NB4 (cell line): Measurements from ENCODE around the gene RSAD1.

Experiments used
- POLR2A ChIP-seq: IDR thresholded peaks from 2 replicates; pipeline ENCODE4 v1.6.1; 2011; ENCODE audit warnings: mild to moderate bottlenecking; ENCODE audit not compliant: insufficient read length; ENCODE audit errors: extremely low read depth
- TF ChIP-seq, protein P1 (sequence below): IDR thresholded peaks from one replicate; pipeline ENCODE4 v1.5.1; 2012; ENCODE audit warnings: low read depth, low read length
- TF ChIP-seq, protein P2 (sequence below): IDR thresholded peaks from 2 replicates; pipeline ENCODE4 v1.6.1; 2011; ENCODE audit warnings: low read depth, low read length

DNA sequence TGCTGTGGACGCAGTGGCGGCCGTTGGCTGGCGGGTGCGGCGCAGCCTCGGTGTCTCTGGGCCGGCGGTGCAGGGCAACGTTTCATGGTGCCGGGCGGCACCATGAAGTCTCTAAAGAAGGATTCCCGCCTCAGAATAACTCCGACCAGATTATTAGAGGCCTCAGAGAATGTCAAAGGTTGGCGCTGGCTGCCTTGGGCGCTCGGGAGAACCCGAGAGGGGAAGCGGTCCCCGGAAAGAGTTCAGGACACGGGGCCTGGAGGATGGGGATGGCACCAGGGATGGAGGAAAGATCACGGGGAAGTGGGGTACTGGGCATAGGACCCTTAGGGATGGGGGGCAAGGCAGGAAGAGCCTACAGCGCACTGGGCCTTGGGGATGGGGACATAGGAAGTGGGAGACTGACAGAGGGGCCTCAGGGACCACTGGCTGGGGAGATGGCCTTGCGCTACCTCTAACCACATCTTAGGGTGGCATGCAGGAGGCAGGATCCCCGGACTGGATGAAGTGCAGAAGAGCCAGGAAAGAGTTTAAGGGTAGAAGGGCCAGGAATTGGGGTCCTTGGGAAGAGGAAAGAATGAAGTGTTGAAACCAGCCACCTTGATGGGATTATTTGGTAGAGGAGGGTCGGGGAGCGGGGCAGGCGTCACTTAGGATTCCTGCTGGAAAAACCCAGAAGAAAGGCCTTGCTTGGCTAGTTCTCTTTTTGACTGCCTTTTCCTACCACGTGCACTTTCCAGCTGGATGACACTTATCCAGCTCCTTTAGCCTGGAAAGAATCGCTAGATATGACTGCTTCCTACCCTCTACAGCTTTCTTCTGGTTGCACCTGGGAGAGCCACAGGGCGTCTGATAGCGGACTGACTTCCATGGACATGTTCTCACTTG is 30.2 kb downstream of the RSAD1 start:
- TF ChIP-seq POLR2A: no peak
- TF ChIP-seq, protein P1, sequence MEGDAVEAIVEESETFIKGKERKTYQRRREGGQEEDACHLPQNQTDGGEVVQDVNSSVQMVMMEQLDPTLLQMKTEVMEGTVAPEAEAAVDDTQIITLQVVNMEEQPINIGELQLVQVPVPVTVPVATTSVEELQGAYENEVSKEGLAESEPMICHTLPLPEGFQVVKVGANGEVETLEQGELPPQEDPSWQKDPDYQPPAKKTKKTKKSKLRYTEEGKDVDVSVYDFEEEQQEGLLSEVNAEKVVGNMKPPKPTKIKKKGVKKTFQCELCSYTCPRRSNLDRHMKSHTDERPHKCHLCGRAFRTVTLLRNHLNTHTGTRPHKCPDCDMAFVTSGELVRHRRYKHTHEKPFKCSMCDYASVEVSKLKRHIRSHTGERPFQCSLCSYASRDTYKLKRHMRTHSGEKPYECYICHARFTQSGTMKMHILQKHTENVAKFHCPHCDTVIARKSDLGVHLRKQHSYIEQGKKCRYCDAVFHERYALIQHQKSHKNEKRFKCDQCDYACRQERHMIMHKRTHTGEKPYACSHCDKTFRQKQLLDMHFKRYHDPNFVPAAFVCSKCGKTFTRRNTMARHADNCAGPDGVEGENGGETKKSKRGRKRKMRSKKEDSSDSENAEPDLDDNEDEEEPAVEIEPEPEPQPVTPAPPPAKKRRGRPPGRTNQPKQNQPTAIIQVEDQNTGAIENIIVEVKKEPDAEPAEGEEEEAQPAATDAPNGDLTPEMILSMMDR: no peak
- TF ChIP-seq, protein P2, sequence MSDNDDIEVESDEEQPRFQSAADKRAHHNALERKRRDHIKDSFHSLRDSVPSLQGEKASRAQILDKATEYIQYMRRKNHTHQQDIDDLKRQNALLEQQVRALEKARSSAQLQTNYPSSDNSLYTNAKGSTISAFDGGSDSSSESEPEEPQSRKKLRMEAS: no peak
